Activated CD4-positive, alpha-beta T cell treated with anti-CD3 and anti-CD28 coated beads, Interleukin-2, Interleukin-6, amounts not matched to agents 100 ng/mL and 50 ng/mL, durations not matched to agents 16 hours and 8 hours (primary cell): ENCODE results near the gene FAXC.

Source experiments
- DNase-seq: peaks from one replicate; pipeline ENCODE4 v3.0.0-alpha.2; 2020

The FAXC gene

GRCh38 chr6:99349171-99350141, at the start of gene FAXC:
Gene FAXC, minus strand, starts transcription at chr6:99349674. Its CDS starts 302 bp downstream, at chr6:99349372.
- DNase-seq = peak; percentile 34

- DNase-seq = no peak
These were observed 47.8 kb upstream of the FAXC start for GRCh38 chr6:99397287-99397686.

- DNase-seq = peak; percentile 80
These were observed 44.4 kb upstream of the FAXC start, which contains the start of gene COQ3 for GRCh38 chr6:99393698-99394531. Gene COQ3, minus strand, starts transcription at chr6:99394195. Its CDS starts 16 bp downstream, at chr6:99394179.

- DNase-seq = no peak
These were observed 43.9 kb upstream of the FAXC start for GRCh38 chr6:99393366-99393697.

GRCh38 chr6:99390896-99391295, 41.4 kb upstream of the FAXC start:
- DNase-seq = no peak

GRCh38 chr6:99384507-99384906, 35.0 kb upstream of the FAXC start:
- DNase-seq = no peak

- DNase-seq = no peak
These were observed 29.2 kb upstream of the FAXC start for GRCh38 chr6:99378636-99379035.

- DNase-seq = no peak
These were observed 20.1 kb upstream of the FAXC start for GRCh38 chr6:99369533-99369932.

GRCh38 chr6:99366852-99367251, 17.4 kb upstream of the FAXC start:
- no peak for DNase-seq

- DNase-seq = peak; percentile 88
These were observed 14.6 kb upstream of the FAXC start for GRCh38 chr6:99364026-99364425.

GRCh38 chr6:99362678-99363268, 13.3 kb upstream of the FAXC start:
- DNase-seq = peak; percentile 76

GRCh38 chr6:99359800-99360199, 10.3 kb upstream of the FAXC start:
- no peak for DNase-seq

- no peak for DNase-seq
These were observed 7.2 kb upstream of the FAXC start for GRCh38 chr6:99356641-99357040.

GRCh38 chr6:99354983-99355382, 5.5 kb upstream of the FAXC start:
- no peak for DNase-seq

- DNase-seq = no peak
These were observed 3.7 kb upstream of the FAXC start for GRCh38 chr6:99353126-99353525.

GRCh38 chr6:99350573-99350972, 1.1 kb upstream of the FAXC start:
- no peak for DNase-seq

- no peak for DNase-seq
These were observed 945 bp downstream of the FAXC start for GRCh38 chr6:99348288-99349170.

- no peak for DNase-seq
These were observed 1.7 kb downstream of the FAXC start for GRCh38 chr6:99347804-99348203.

GRCh38 chr6:99346595-99346994, 2.9 kb downstream of the FAXC start:
- DNase-seq = no peak

- no peak for DNase-seq
These were observed 4.3 kb downstream of the FAXC start for GRCh38 chr6:99345164-99345563.

- DNase-seq = peak; percentile 28
These were observed 5.2 kb downstream of the FAXC start for GRCh38 chr6:99344289-99344688.

GRCh38 chr6:99341862-99342455, 7.5 kb downstream of the FAXC start:
- no peak for DNase-seq
